ENCODE results near the gene FSD1L. TPM values are rescaled to one million over a fixed set of nuclear protein-coding genes. Genes with fewer than 3 reads are reported as not detected.

FSD1L gene
- total RNA-seq, 1 donor from 2014 or later = 5.6 TPM

GRCh38 chr9:105449081-105449480, 1.2 kb downstream of the FSD1L start:
- Mint-ChIP-seq H3K36me3 (ENCODE audit: low read depth, unreplicated experiment) (no peaks in the 10 kb centered on the region), H3K27ac (ENCODE audit: unreplicated experiment) (peak overlapping the region; percentile 53), H3K4me3 (ENCODE audit: unreplicated experiment) (peak overlapping the region; percentile 96), H3K27me3 (ENCODE audit: unreplicated experiment) (peaks cover 5% of the 10 kb centered on the region), H3K9me3 (ENCODE audit: unreplicated experiment) (no peaks in the 10 kb centered on the region), H3K4me1 (ENCODE audit: unreplicated experiment) (peaks cover 28% of the 10 kb centered on the region)
- no peak for TF ChIP-seq CTCF (IDR thresholded peaks at IDR 0.05; ENCODE audit: unreplicated experiment)
- DNase-seq (ENCODE audit: low spot score) = no peak

GRCh38 chr9:105452185-105452584, 4.4 kb downstream of the FSD1L start:
- no peak for DNase-seq (ENCODE audit: low spot score)
- Mint-ChIP-seq H3K27ac (ENCODE audit: unreplicated experiment) (no peak overlapping the region), H3K36me3 (ENCODE audit: low read depth, unreplicated experiment) (peaks cover 3% of the 10 kb centered on the region), H3K27me3 (ENCODE audit: unreplicated experiment) (peaks cover 5% of the 10 kb centered on the region), H3K4me1 (ENCODE audit: unreplicated experiment) (peaks cover 28% of the 10 kb centered on the region), H3K4me3 (ENCODE audit: unreplicated experiment) (no peak overlapping the region), H3K9me3 (ENCODE audit: unreplicated experiment) (no peaks in the 10 kb centered on the region)
- no peak for TF ChIP-seq CTCF (IDR thresholded peaks at IDR 0.05; ENCODE audit: unreplicated experiment)

GRCh38 chr9:105455836-105456475, 8.1 kb downstream of the FSD1L start:
- no peak for DNase-seq (ENCODE audit: low spot score)
- peaks cover 15% of the 10 kb centered on the region for H3K4me1 Mint-ChIP-seq (ENCODE audit: unreplicated experiment)
- H3K27ac Mint-ChIP-seq (ENCODE audit: unreplicated experiment) = no peak overlapping the region
- H3K36me3 Mint-ChIP-seq (ENCODE audit: low read depth, unreplicated experiment) = peaks cover 11% of the 10 kb centered on the region
- H3K27me3 Mint-ChIP-seq (ENCODE audit: unreplicated experiment) = peaks cover 2% of the 10 kb centered on the region
- no peak overlapping the region for H3K4me3 Mint-ChIP-seq (ENCODE audit: unreplicated experiment)
- no peaks in the 10 kb centered on the region for H3K9me3 Mint-ChIP-seq (ENCODE audit: unreplicated experiment)
- TF ChIP-seq CTCF (IDR thresholded peaks at IDR 0.05; ENCODE audit: unreplicated experiment) = no peak

- H3K4me1 Mint-ChIP-seq (ENCODE audit: unreplicated experiment) = peaks cover under 1% of the 10 kb centered on the region
- no peak overlapping the region for H3K27ac Mint-ChIP-seq (ENCODE audit: unreplicated experiment)
- peaks cover 11% of the 10 kb centered on the region for H3K36me3 Mint-ChIP-seq (ENCODE audit: low read depth, unreplicated experiment)
- H3K27me3 Mint-ChIP-seq (ENCODE audit: unreplicated experiment) = peaks cover 2% of the 10 kb centered on the region
- H3K9me3 Mint-ChIP-seq (ENCODE audit: unreplicated experiment) = no peaks in the 10 kb centered on the region
- no peak overlapping the region for H3K4me3 Mint-ChIP-seq (ENCODE audit: unreplicated experiment)
- DNase-seq (ENCODE audit: low spot score) = no peak
- TF ChIP-seq CTCF (IDR thresholded peaks at IDR 0.05; ENCODE audit: unreplicated experiment) = no peak
Measured at GRCh38 chr9:105457560-105458294, 9.9 kb downstream of the FSD1L start.

- no peak for DNase-seq (ENCODE audit: low spot score)
- Mint-ChIP-seq H3K27ac (ENCODE audit: unreplicated experiment) (no peak overlapping the region), H3K36me3 (ENCODE audit: low read depth, unreplicated experiment) (peaks cover 11% of the 10 kb centered on the region), H3K4me3 (ENCODE audit: unreplicated experiment) (no peak overlapping the region), H3K27me3 (ENCODE audit: unreplicated experiment) (peaks cover under 1% of the 10 kb centered on the region), H3K9me3 (ENCODE audit: unreplicated experiment) (no peaks in the 10 kb centered on the region), H3K4me1 (ENCODE audit: unreplicated experiment) (no peaks in the 10 kb centered on the region)
- no peak for TF ChIP-seq CTCF (IDR thresholded peaks at IDR 0.05; ENCODE audit: unreplicated experiment)
Measured at GRCh38 chr9:105458404-105458803, 10.6 kb downstream of the FSD1L start.

Measured in endothelial cell (in vitro differentiated cells).